HepG2 (cell line): ENCODE data around the gene RAET1E. TPM values are rescaled to one million over a fixed set of nuclear protein-coding genes. Genes with fewer than 3 reads are reported as not detected.
A peak's percentile ranks its signal among the peaks of the same experiment; 100 is the strongest.

Experiments used
- CEBPB ChIP-seq: IDR thresholded peaks from 2 replicates; pipeline ENCODE4 v1.6.1; 2011; ENCODE audit warnings: low read depth, low read length, improper control_type of control experiment, borderline replicate concordance
- FOXC1 ChIP-seq: sonication (generic); formaldehyde crosslinking; IDR thresholded peaks from 2 replicates; pipeline ENCODE4 v1.8.0; 2022; ENCODE audit warnings: mild to moderate bottlenecking, missing genetic modification reagents, borderline replicate concordance
- HCFC1 ChIP-seq: fragments of 150-350 bp; IDR thresholded peaks from 2 replicates; pipeline ENCODE4 v1.6.1; 2014; ENCODE audit warnings: low read depth, low read length
- MTF1 ChIP-seq: sonication (generic); formaldehyde crosslinking; IDR thresholded peaks from 2 replicates; pipeline ENCODE4 v1.5.0; 2020; ENCODE audit warnings: missing genetic modification reagents
- TBP ChIP-seq: sonication (generic); formaldehyde crosslinking; IDR thresholded peaks from 2 replicates; pipeline ENCODE4 v1.5.0; 2020; ENCODE audit warnings: missing genetic modification reagents
- ZEB1 ChIP-seq: IDR thresholded peaks from 2 replicates; pipeline ENCODE4 v1.6.1; 2012; ENCODE audit warnings: mild to moderate bottlenecking, low read depth, inconsistent platforms; ENCODE audit not compliant: insufficient replicate concordance
- ZFP36 ChIP-seq: fragments of 150-350 bp; IDR thresholded peaks from 2 replicates; pipeline ENCODE4 v1.6.1; 2018; ENCODE audit warnings: borderline replicate concordance, low read length, low read depth; ENCODE audit not compliant: partially characterized antibody
- ZFYVE20 ChIP-seq: sonication (generic); formaldehyde crosslinking; IDR thresholded peaks from 2 replicates; pipeline ENCODE4 v1.8.0; 2023; ENCODE audit warnings: low read depth, mild to moderate bottlenecking, moderate library complexity, missing genetic modification reagents, borderline replicate concordance
- ZNF263 ChIP-seq: sonication (generic); formaldehyde crosslinking; IDR thresholded peaks from 2 replicates; pipeline ENCODE4 v1.4.0; 2020; ENCODE audit warnings: missing genetic modification reagents
- ZNF564 ChIP-seq: sonication (generic); formaldehyde crosslinking; IDR thresholded peaks from 2 replicates; pipeline ENCODE4 v1.8.1; 2023; ENCODE audit warnings: mild to moderate bottlenecking, missing genetic modification reagents
- ZNF703 ChIP-seq: sonication (generic); formaldehyde crosslinking; IDR thresholded peaks from 2 replicates; pipeline ENCODE4 v1.5.1; 2020; ENCODE audit warnings: missing genetic modification reagents, mild to moderate bottlenecking, moderate library complexity, borderline replicate concordance
- polyA plus RNA-seq, 8 experiments: library from polyadenylated mRNA; depleted of rRNA in 3 of 8; stranded (reverse) in 7 of 8; unstranded in 1 of 8; fragments of >200 nt; fragmentation: Illumina TruSeq in 4 of 8; extraction: Trizol in 4 of 8; gene quantifications; 2 replicates each; pipeline versions ENCODE4 v1.2.1 to v1.2.3, GENCODE V29; 2011 to 2016; ENCODE audit warnings: low read depth in 4 of 8, missing spikeins in 1 of 8, mixed read lengths in 1 of 8; ENCODE audit not compliant: insufficient read depth in 1 of 8
- total RNA-seq, 5 experiments: library from RNA; depleted of rRNA; stranded (reverse); fragments of >200 nt; fragmentation: Illumina TruSeq; extraction: Trizol; gene quantifications; 2 replicates each; pipeline ENCODE4 v1.2.3, GENCODE V29; 2016; ENCODE audit warnings: low read depth in 1 of 5
- TF ChIP-seq, protein P1 (sequence below), 2 experiments: sonication (generic) in 1 of 2; formaldehyde crosslinking in 1 of 2; IDR thresholded peaks; 2 replicates each; pipeline versions ENCODE4 v1.4.0 to v1.6.1; 2018 to 2020; ENCODE audit warnings: missing genetic modification reagents in 2 of 2, borderline replicate concordance in 1 of 2, low read depth in 1 of 2, mild to moderate bottlenecking in 1 of 2, missing biosample characterization in 1 of 2
- TF ChIP-seq, protein P2 (sequence below): sonication (generic); formaldehyde crosslinking; IDR thresholded peaks from 2 replicates; pipeline ENCODE4 v1.5.0; 2020; ENCODE audit warnings: mild to moderate bottlenecking, missing genetic modification reagents
- TF ChIP-seq, protein P3 (sequence below): IDR thresholded peaks from 2 replicates; pipeline ENCODE4 v1.6.1; 2016; ENCODE audit warnings: mild to moderate bottlenecking
- TF ChIP-seq, protein P4 (sequence below): sonication (generic); formaldehyde crosslinking; IDR thresholded peaks from 2 replicates; pipeline ENCODE4 v1.4.0; 2020; ENCODE audit warnings: missing genetic modification reagents, borderline replicate concordance
- TF ChIP-seq, protein P5 (sequence below): sonication (generic); formaldehyde crosslinking; IDR thresholded peaks from 2 replicates; pipeline ENCODE4 v1.8.1; 2023; ENCODE audit warnings: mild to moderate bottlenecking, missing genetic modification reagents
- TF ChIP-seq, protein P6 (sequence below): IDR thresholded peaks from 2 replicates; pipeline ENCODE4 v1.6.1; 2012; ENCODE audit warnings: inconsistent platforms

RAET1E gene
- total and polyA plus RNA-seq, 2 of the 13 experiments (the other 11 are each of a cell fraction or from before 2014, with no cell fraction given) = not detected

DNA sequence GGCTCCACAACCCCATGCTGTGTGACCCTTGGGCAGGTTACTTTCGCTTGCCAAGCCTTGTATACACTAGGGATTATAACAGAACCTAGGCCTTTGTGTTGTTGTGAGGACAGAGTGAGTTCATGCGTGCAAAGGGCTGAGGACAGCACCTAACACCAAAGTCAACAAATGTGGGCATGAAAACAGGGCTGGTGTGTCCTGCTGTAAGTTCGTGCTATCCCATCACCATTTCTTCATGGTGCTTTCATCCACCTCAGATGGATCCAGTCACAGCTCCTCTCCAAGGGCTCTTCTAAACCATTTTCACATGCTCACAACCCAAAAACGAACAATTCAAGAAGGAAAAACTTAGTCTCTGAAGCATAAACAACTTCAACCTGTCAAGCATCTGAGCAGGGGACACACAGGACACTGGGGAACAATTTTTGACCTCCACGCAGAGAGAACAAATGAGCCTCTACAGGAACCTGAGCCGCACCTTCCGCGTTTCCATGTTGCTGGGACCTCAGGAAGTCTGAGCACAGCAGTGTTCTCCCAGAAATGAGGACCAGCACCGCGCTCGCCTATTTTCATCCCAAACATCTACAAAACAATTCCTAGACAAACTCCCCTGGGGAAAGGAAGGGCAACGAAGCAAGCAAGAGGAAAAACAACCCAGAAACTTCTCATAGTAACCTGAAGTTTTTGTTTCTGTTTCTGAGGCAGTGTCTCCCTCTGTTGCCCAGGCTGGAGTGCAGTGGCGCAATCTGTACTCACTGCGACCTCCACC lies 36.9 kb downstream of the RAET1E start (continued):
- TF ChIP-seq, protein P1, sequence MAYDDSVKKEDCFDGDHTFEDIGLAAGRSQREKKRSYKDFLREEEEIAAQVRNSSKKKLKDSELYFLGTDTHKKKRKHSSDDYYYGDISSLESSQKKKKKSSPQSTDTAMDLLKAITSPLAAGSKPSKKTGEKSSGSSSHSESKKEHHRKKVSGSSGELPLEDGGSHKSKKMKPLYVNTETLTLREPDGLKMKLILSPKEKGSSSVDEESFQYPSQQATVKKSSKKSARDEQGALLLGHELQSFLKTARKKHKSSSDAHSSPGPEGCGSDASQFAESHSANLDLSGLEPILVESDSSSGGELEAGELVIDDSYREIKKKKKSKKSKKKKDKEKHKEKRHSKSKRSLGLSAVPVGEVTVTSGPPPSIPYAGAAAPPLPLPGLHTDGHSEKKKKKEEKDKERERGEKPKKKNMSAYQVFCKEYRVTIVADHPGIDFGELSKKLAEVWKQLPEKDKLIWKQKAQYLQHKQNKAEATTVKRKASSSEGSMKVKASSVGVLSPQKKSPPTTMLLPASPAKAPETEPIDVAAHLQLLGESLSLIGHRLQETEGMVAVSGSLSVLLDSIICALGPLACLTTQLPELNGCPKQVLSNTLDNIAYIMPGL (CRISPR knock-in tag; IDR thresholded peaks at IDR 0.05; ENCODE audit: borderline replicate concordance in 1 of 2, low read depth in 1 of 2) = peak; percentile 58 to 78; a peak in 2 of 4 replicates
- no peak for TF ChIP-seq ZNF703 (CRISPR knock-in tag)
- TF ChIP-seq, protein P2, sequence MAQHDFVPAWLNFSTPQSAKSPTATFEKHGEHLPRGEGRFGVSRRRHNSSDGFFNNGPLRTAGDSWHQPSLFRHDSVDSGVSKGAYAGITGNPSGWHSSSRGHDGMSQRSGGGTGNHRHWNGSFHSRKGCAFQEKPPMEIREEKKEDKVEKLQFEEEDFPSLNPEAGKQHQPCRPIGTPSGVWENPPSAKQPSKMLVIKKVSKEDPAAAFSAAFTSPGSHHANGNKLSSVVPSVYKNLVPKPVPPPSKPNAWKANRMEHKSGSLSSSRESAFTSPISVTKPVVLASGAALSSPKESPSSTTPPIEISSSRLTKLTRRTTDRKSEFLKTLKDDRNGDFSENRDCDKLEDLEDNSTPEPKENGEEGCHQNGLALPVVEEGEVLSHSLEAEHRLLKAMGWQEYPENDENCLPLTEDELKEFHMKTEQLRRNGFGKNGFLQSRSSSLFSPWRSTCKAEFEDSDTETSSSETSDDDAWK = no peak
- TF ChIP-seq, protein P3, sequence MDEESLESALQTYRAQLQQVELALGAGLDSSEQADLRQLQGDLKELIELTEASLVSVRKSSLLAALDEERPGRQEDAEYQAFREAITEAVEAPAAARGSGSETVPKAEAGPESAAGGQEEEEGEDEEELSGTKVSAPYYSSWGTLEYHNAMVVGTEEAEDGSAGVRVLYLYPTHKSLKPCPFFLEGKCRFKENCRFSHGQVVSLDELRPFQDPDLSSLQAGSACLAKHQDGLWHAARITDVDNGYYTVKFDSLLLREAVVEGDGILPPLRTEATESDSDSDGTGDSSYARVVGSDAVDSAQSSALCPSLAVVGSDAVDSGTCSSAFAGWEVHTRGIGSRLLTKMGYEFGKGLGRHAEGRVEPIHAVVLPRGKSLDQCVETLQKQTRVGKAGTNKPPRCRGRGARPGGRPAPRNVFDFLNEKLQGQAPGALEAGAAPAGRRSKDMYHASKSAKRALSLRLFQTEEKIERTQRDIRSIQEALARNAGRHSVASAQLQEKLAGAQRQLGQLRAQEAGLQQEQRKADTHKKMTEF (CRISPR knock-in tag) = peak; percentile 46; the same call in 1 of the 2 replicates
- TF ChIP-seq MTF1 (CRISPR knock-in tag) = no peak
- TF ChIP-seq, protein P4, sequence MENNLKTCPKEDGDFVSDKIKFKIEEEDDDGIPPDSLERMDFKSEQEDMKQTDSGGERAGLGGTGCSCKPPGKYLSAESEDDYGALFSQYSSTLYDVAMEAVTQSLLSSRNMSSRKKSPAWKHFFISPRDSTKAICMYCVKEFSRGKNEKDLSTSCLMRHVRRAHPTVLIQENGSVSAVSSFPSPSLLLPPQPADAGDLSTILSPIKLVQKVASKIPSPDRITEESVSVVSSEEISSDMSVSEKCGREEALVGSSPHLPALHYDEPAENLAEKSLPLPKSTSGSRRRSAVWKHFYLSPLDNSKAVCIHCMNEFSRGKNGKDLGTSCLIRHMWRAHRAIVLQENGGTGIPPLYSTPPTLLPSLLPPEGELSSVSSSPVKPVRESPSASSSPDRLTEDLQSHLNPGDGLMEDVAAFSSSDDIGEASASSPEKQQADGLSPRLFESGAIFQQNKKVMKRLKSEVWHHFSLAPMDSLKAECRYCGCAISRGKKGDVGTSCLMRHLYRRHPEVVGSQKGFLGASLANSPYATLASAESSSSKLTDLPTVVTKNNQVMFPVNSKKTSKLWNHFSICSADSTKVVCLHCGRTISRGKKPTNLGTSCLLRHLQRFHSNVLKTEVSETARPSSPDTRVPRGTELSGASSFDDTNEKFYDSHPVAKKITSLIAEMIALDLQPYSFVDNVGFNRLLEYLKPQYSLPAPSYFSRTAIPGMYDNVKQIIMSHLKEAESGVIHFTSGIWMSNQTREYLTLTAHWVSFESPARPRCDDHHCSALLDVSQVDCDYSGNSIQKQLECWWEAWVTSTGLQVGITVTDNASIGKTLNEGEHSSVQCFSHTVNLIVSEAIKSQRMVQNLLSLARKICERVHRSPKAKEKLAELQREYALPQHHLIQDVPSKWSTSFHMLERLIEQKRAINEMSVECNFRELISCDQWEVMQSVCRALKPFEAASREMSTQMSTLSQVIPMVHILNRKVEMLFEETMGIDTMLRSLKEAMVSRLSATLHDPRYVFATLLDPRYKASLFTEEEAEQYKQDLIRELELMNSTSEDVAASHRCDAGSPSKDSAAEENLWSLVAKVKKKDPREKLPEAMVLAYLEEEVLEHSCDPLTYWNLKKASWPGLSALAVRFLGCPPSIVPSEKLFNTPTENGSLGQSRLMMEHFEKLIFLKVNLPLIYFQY (CRISPR knock-in tag) = no peak
- TF ChIP-seq ZFYVE20 = no peak
- no peak; the same call in 1 of the 2 replicates for TF ChIP-seq FOXC1 (CRISPR knock-in tag)
- TF ChIP-seq TBP (CRISPR knock-in tag) = no peak
- no peak for TF ChIP-seq ZFP36
- TF ChIP-seq ZEB1 = no peak
- TF ChIP-seq HCFC1 = no peak
- TF ChIP-seq, protein P5, sequence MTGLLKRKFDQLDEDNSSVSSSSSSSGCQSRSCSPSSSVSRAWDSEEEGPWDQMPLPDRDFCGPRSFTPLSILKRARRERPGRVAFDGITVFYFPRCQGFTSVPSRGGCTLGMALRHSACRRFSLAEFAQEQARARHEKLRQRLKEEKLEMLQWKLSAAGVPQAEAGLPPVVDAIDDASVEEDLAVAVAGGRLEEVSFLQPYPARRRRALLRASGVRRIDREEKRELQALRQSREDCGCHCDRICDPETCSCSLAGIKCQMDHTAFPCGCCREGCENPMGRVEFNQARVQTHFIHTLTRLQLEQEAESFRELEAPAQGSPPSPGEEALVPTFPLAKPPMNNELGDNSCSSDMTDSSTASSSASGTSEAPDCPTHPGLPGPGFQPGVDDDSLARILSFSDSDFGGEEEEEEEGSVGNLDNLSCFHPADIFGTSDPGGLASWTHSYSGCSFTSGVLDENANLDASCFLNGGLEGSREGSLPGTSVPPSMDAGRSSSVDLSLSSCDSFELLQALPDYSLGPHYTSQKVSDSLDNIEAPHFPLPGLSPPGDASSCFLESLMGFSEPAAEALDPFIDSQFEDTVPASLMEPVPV = no peak
- peak; percentile 49; the same call in 1 of the 2 replicates for TF ChIP-seq ZNF564 (CRISPR knock-in tag)
- TF ChIP-seq, protein P6, sequence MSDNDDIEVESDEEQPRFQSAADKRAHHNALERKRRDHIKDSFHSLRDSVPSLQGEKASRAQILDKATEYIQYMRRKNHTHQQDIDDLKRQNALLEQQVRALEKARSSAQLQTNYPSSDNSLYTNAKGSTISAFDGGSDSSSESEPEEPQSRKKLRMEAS = peak; percentile 80
- peak; percentile 95 for TF ChIP-seq CEBPB
- no peak; the same call in none of the 2 replicates for TF ChIP-seq ZNF263 (CRISPR knock-in tag)
